Activated T-cell treated with anti-CD3 and anti-CD28 coated beads, Interleukin-2, amount 50 U/mL, for 48 hours (primary cell): ENCODE data around the gene JAZF1.

Experiments used
- DNase-seq, 2 experiments: peaks; one replicate each; pipeline ENCODE4 v3.0.0-alpha.2; 2020

The JAZF1 gene

GRCh38 chr7:28165261-28165660 is 15.3 kb downstream of the JAZF1 start:
- DNase-seq, result no peak

DNA sequence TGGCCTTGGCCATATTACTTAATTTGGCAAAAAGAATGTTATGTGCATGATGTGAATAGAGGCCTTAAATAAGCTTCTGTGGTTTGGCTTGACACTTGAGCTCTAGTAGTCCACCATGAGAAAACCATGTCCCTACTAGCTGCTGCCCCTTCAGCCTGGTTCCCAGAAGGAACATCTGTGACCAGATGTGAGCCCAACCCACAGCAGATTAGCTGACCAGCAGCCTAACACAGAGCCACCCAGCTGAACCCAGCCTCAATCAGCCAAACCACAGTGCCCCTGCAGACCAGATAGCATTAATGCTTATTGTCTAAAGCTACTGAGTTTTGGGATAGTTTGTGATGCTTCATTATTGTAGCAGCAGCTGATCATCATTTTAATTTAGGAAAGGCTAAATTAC is 16.6 kb downstream of the JAZF1 start:
- DNase-seq, result no peak

GRCh38 chr7:28161331-28161730 is 19.3 kb downstream of the JAZF1 start:
- no peak for DNase-seq

GRCh38 chr7:28160551-28160991 is 20.0 kb downstream of the JAZF1 start:
- no peak for DNase-seq

DNA sequence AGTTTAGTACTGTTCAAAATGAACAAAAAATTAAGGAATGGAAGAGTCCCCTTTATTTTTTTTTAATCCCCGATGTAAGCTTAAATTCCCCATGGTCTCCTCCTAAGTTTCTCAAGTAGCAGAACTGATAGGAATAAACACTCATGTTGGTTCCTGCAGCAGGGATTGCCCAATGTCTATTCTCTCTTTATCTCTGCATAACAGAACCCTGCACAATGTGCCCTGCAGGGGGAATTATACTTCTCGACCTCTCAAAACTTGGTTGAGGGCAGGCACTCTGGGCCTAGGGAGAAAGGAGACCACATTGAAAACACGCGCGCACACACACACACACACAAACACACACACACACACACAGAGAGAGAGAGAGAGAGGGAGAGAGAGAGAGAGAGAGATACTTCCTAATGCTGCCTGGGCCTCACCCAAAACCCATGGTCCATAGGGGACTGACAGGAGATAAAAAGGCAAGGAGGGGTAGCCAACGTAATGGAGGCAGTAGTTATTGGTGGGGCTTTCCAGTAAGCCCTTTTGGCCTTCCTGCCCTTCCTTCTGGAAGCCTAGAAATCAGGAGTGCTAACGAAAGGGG is 22.7 kb downstream of the JAZF1 start:
- DNase-seq, result no peak

- DNase-seq, result no peak
These were observed 23.4 kb downstream of the JAZF1 start for GRCh38 chr7:28157076-28157745.

DNA sequence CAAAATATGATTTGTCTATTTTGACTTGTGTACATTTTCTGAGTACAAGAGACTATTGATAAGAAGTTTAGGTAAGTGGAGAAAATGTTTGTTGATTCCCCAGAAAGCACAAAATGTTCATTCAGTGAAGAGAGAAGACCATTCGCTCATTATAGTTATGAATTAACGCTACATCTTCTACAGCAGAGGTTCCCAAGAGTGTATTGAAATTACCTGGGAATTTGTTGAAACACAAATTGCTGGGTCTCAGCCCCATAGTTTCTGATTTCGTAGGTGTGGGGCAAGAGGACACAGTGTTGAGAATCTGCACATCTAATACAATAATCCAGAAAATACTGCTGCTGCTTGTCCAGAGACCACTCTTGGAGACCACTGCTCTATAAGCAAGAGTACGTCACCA is 24.2 kb downstream of the JAZF1 start:
- no peak for DNase-seq

- DNase-seq, result no peak
These were observed 24.6 kb downstream of the JAZF1 start for GRCh38 chr7:28155964-28156363.

- DNase-seq, result no peak
These were observed 25.5 kb downstream of the JAZF1 start for GRCh38 chr7:28155019-28155660.

- DNase-seq, result no peak
These were observed 28.0 kb downstream of the JAZF1 start for GRCh38 chr7:28152594-28152993.

GRCh38 chr7:28151965-28152364 is 28.6 kb downstream of the JAZF1 start:
- DNase-seq, result no peak

GRCh38 chr7:28149291-28150101 is 31.1 kb downstream of the JAZF1 start:
- no peak for DNase-seq

DNA sequence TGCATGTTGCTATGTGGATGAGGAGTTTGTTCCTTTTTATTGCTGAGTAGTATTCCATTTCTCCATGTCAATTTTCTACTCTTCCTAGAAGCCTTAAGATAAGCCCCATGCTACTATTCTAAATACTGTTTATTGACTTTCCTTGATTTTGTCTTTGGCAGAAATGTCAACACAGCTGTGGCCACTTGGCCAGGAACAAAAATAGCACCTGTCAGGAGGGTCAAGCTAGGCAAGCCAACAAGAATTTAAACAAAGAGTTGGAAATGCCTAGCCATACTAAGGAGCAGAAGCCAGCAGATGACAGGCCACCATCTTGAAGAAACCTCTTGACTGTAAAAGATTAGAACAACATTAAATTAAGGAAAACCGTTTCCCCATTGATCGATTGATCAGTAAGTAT is 34.7 kb downstream of the JAZF1 start:
- DNase-seq, result no peak

- DNase-seq, result no peak
These were observed 35.4 kb downstream of the JAZF1 start for GRCh38 chr7:28145090-28145626.

DNA sequence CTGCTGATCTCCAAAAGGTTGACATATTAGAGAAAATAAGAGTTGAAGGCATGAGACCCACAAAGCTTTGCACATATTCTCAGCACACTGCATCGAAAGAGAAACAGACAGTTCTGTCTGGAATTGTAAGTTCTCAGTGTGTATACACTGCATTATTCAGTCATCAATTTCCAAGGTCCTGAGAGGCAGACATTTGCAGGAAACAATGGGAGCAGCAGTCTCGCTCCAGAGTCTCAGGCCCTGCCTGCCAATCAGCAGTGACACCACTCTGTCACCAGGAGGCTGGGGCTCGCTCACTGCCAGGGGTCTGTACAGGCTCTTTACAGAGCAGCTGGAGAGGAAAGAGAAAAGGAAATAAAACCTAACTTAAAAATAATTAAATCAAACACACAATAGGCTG is 36.3 kb downstream of the JAZF1 start:
- DNase-seq, result no peak

DNA sequence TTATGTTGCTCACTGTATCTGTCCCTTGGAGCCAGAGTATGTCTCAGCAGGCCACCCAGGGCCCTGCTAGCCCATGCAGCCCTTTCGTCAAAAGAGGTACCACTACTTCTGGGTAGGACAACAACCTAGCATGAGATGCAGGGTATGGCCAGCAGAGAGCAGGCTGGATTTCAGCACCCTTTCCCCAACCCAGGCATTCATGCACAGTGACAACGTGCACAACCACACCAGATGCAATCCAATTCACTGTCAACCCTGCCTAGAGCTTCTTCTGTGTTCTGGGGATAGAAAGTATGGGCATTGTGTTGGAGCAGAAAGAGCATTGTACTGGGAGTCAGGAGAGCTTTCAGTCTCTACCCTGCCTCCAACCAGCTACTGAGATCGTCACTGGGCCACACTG is 37.9 kb downstream of the JAZF1 start:
- DNase-seq, result no peak

- DNase-seq, result no peak
These were observed 39.6 kb downstream of the JAZF1 start for GRCh38 chr7:28140979-28141378.

- DNase-seq, result no peak
These were observed 41.8 kb downstream of the JAZF1 start for GRCh38 chr7:28138837-28139236.

DNA sequence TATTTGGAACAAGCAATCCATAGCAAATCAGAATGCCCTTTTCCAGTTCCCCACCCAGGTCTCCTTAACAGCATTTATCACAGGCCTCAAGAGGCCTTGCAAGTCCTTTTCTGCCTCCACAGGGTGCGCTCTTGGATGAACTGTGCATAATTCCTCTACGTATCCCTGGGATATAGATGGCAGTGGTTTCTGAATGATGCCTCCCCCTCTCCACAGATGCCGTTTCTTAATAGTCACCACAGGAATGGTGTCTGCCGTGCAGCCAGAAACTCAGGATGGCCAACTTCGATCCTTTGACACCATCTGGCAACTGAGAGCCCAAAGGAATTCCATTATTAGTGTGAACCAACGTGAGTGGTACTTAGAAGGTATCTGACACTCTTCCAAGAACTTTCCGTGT is 43.1 kb downstream of the JAZF1 start:
- no peak for DNase-seq

GRCh38 chr7:28136885-28137284 is 43.7 kb downstream of the JAZF1 start:
- no peak for DNase-seq

DNA sequence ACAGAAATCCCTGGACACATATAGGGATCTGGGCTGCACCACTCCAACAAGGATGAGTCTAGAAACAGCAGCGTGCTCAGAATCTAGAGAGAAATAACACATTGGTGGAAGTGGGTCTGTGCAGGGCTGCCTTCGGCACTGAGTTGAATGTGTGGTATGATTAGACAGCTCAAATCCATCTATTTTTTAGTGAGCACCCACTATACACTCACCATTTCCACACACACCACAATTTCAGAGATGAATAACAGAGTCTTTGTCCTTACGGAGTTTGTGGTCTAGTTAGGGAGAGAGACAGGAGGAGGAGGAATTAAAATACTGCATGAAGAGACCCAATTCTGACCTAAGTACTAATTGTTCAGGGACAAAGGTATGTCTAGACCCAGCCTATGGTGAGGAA is 44.2 kb downstream of the JAZF1 start:
- no peak for DNase-seq

DNA sequence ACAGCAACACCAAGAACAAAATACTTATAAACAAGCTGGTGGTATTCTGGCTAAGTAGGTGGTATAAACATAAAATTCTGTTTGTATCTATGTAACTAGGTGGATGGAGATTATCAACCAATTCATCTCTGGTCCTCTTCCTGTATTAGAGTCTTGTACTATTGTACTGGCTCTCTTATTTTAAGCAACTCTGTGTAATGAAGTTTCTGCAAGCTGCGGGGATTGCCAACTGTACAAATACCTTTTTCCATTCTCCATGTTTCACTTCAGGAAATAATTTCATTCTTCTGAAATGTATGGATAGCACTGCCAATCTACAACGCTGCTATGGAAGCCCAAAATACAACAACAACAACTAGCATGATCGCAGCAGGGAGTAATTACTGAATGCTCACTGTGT is 44.8 kb downstream of the JAZF1 start:
- DNase-seq, result no peak

- DNase-seq, result no peak
These were observed 45.3 kb downstream of the JAZF1 start for GRCh38 chr7:28135315-28135714.
